Stimulated activated naive CD8-positive, alpha-beta T cell treated with anti-CD3 and anti-CD28 coated beads, Interleukin-15, amount 100 ng/mL, for 72 hours (primary cell): ENCODE data around the gene SPATA31E1.
"Not testable (repeated sequence)": the region's sequence is repeated elsewhere in the genome, so short reads cannot be mapped to it uniquely, and the experiment has no call there.

ENCODE experiments used
- ATAC-seq: fragments of 150-1000 bp; cut with Tn5 transposase; 2 replicates; pipeline ENCODE4 v1.10.0; 2021; ENCODE audit warnings: mild to moderate bottlenecking, moderate library complexity
- DNase-seq, 2 donors: peaks; one replicate each; pipeline ENCODE4 v3.0.0; 2021 to 2022
- H3K27ac Mint-ChIP-seq, 2 donors: one replicate each; pipeline ENCODE4 v1.8.0; 2022; ENCODE audit warnings: mild to moderate bottlenecking in 2 of 2, mixed read lengths in 2 of 2, moderate library complexity in 2 of 2
- H3K27me3 Mint-ChIP-seq: one replicate; pipeline ENCODE4 v1.8.0; 2022; ENCODE audit warnings: mixed read lengths
- H3K4me1 Mint-ChIP-seq: one replicate; pipeline ENCODE4 v1.8.0; 2022; ENCODE audit warnings: mild to moderate bottlenecking, mixed read lengths
- H3K4me3 Mint-ChIP-seq, 2 donors: one replicate each; pipeline ENCODE4 v1.8.0; 2022; ENCODE audit warnings: mild to moderate bottlenecking in 2 of 2, mixed read lengths in 2 of 2, moderate library complexity in 1 of 2
- H3K9me3 Mint-ChIP-seq, 2 donors: one replicate each; pipeline ENCODE4 v1.8.0; 2022; ENCODE audit warnings: mixed read lengths in 2 of 2

The SPATA31E1 gene

DNA sequence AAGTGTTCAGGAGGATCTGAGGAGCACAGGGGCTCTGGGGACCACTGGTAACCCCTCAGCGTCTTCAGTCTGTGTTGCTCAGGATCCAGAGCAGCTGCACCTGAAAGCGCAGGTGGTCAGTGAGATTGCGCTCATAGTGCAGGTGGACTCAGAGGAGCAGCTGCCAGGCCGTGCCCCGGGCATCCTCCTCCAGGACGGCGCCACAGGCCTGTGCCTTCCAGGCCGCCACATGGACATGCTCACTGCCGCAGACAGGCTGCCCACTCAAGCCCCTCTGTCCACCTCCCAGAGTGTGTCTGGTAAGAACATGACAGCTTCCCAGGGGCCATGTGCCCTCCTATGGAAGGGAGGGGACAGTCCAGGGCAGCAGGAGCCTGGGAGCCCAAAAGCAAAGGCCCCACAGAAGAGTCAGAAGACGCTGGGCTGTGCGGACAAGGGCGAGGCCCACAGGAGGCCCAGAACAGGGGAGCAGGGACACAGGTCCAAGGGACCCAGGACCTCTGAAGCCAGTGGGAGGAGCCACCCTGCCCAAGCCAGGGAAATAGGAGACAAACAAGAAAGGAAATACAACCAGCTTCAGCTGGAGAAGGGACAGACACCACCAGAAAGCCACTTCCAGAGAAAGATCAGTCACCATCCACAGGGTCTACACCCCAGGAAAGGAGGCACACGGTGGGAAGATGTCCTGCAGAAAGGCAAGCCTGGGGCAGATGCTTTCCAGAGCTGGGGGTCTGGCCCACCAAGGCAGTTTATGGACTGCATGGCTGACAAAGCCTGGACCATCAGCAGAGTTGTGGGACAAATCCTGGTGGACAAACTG, 5.2 kb downstream of the SPATA31E1 start:
- DNase-seq = no peak
- H3K27me3 Mint-ChIP-seq = no peaks in the 10 kb centered on the region
- no peaks in the 10 kb centered on the region for H3K4me1 Mint-ChIP-seq
- no peak for ATAC-seq
- no peak overlapping the region for H3K4me3 Mint-ChIP-seq
- H3K9me3 Mint-ChIP-seq = no peaks in the 10 kb centered on the region
- peak overlapping the region in 1 of 2 donors; percentile 38 for H3K27ac Mint-ChIP-seq

GRCh38 chr9:87888501-87888900, 5.8 kb downstream of the SPATA31E1 start:
- Mint-ChIP-seq H3K9me3 (no peaks in the 10 kb centered on the region), H3K27ac (no peak overlapping the region), H3K4me1 (no peaks in the 10 kb centered on the region), H3K4me3 (no peak overlapping the region), H3K27me3 (no peaks in the 10 kb centered on the region)
- no peak for ATAC-seq
- DNase-seq = no peak

DNA sequence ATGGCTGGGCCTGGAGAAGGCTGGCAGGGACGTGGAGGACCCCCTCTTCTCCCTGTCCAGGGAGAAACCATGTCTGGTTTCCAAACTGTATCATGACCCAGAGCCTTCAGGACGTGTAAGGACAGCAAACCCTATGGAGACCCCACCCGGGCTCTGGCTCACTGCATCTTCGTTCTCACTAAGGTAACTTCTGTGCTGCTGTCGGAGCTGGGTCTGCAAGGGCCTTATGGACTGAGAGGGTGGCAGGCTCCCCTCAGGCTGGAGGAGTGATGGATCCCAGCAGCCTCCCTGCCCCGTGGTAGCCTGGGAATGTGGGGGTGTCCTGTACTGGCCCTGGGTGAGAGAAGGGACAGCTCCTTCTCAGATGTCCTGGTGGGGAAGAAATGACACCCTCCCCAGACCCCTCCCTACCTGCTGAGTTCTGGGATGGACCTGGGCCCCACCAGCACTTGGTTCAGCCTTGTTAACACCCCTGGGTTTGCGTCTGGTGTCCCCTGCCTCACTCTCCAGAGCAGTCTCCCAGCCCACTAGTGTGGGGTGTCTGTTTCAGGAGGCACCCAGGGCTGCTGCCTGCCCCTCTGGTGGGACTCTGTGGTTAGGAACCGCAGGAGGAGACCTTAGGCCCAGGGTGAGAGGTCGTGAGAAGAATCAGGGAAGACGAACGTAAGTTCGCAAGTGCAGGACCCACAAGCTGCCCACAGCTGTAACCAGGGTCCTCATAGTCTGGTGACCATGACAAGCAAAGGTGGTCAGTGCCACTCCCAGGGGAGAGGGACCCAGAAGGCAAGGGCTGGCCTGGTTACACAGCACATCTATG, 6.6 kb downstream of the SPATA31E1 start:
- Mint-ChIP-seq H3K4me3 (no peak overlapping the region), H3K27ac (peak overlapping the region in 1 of 2 donors; percentile 27), H3K4me1 (no peaks in the 10 kb centered on the region), H3K27me3 (peaks cover 6% of the 10 kb centered on the region), H3K9me3 (no peaks in the 10 kb centered on the region)
- ATAC-seq (peak; percentile 24), DNase-seq (no peak)

- ATAC-seq (peak; percentile 22), DNase-seq (no peak)
- peaks cover 12% of the 10 kb centered on the region for H3K27me3 Mint-ChIP-seq
- H3K9me3 Mint-ChIP-seq = peaks cover 0 to 4% of the 10 kb centered on the region in 2 donors
- no peak overlapping the region for H3K27ac Mint-ChIP-seq
- H3K4me3 Mint-ChIP-seq = no peak overlapping the region
- no peaks in the 10 kb centered on the region for H3K4me1 Mint-ChIP-seq
Measured at GRCh38 chr9:87889882-87890252, 7.2 kb downstream of the SPATA31E1 start.

GRCh38 chr9:87890837-87891236, 8.2 kb downstream of the SPATA31E1 start:
- Mint-ChIP-seq H3K27me3 (peaks cover 18% of the 10 kb centered on the region), H3K4me3 (no peak overlapping the region)
- ATAC-seq = no peak

DNA sequence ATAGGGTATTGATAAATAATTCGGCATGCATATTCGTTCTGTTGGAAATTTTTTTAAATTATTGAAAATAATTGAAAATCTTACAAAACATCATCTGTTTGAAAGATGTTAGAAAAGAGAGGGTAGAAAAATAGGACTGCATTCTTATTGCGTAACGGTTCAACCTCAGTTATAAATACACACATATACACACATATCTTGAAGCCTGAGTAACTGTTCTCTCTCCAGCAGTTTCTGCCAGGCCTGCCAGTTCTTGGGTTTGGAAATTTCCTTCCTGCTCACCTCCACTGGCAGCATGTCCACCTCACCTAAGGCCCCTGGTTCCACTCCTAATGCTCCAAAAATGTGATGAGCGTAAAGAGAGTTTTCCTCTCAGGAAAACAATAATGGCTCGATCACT, 9.1 kb downstream of the SPATA31E1 start:
- no peak for DNase-seq
- no peak for ATAC-seq
- Mint-ChIP-seq H3K4me1 (no peaks in the 10 kb centered on the region), H3K9me3 (peaks cover 0 to 8% of the 10 kb centered on the region in 2 donors), H3K27ac (no peak overlapping the region), H3K4me3 (no peak overlapping the region), H3K27me3 (peaks cover 18% of the 10 kb centered on the region)

More at GRCh38 chr9:87890837-87891236, 8.2 kb downstream of the SPATA31E1 start:
- Mint-ChIP-seq H3K4me1 (no peaks in the 10 kb centered on the region), H3K9me3 (peaks cover 0 to 8% of the 10 kb centered on the region in 2 donors), H3K27ac (no peak overlapping the region)
- no peak for DNase-seq

DNA sequence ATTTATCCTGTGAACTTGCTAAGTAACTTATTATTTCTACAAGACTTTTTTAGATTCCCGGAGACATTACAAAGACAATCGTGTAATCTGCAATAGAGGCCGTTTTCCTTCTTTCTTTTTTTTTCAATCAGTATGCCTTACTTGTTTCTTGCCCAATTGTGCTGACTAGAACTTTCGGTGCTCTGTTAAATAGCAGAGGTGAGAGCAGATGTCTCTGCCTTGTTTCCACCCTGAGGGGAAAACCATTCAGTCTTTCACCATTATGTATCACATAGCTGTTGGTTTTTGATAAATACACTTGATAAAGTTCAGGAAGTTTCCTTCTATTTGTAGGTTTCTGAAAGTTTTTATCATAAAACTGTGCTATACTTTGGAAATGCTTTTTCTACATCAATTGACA, 10.3 kb downstream of the SPATA31E1 start:
- H3K27me3 Mint-ChIP-seq = peaks cover 26% of the 10 kb centered on the region
- no peak overlapping the region for H3K4me3 Mint-ChIP-seq
- no peak overlapping the region for H3K27ac Mint-ChIP-seq
- H3K9me3 Mint-ChIP-seq = peaks cover 0 to 8% of the 10 kb centered on the region in 2 donors
- DNase-seq (no peak), ATAC-seq (no peak)
- no peaks in the 10 kb centered on the region for H3K4me1 Mint-ChIP-seq

DNA sequence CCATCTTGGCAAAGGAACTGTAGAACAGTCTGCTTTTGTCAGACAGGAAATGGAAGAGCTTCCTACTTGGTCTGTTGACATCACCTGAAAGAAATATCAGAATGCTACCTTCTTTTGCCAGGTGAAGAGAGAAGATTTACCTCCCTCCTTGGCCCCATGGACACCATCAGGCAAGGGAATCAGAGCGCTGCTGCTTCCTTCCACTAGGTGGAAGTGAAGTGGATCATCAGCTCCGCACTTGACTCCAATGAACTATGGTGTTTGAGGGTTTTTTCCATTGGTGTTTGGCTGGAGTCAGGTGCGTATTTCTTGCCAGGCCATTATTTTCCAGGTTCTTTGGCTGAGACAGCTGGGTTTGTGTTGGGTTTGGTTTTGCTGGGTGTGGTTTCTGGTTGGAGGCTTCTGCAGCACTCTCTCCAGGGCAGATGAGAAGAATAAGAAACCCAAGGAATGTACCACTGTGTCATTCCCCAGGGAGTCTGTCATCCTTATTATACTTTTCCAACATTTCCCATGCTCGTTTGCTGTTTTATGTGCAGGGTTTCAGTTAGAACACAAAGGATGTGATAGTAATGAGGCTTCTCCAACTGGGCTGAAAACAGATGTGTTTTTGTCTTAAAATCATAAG, 12.4 kb downstream of the SPATA31E1 start:
- no peak overlapping the region for H3K27ac Mint-ChIP-seq

GRCh38 chr9:87896891-87897290, 14.2 kb downstream of the SPATA31E1 start:
- no peak for ATAC-seq
- Mint-ChIP-seq H3K4me1 (no peaks in the 10 kb centered on the region), H3K9me3 (peaks cover 8 to 17% of the 10 kb centered on the region in 2 donors)

More for the DNA sequence above, 12.4 kb downstream of the SPATA31E1 start:
- H3K9me3 Mint-ChIP-seq = peaks cover 0 to 8% of the 10 kb centered on the region in 2 donors
- H3K27me3 Mint-ChIP-seq = peaks cover 35% of the 10 kb centered on the region
- no peak overlapping the region for H3K4me3 Mint-ChIP-seq
- H3K4me1 Mint-ChIP-seq = no peaks in the 10 kb centered on the region
- ATAC-seq = no peak
- no peak for DNase-seq

GRCh38 chr9:87898151-87898550, 15.5 kb downstream of the SPATA31E1 start:
- peaks cover 36% of the 10 kb centered on the region for H3K27me3 Mint-ChIP-seq
- peaks cover 12 to 25% of the 10 kb centered on the region in 2 donors for H3K9me3 Mint-ChIP-seq
- no peaks in the 10 kb centered on the region for H3K4me1 Mint-ChIP-seq
- DNase-seq = no peak
- no peak for ATAC-seq
- H3K4me3 Mint-ChIP-seq = no peak overlapping the region
- H3K27ac Mint-ChIP-seq = no peak overlapping the region

More at GRCh38 chr9:87896891-87897290, 14.2 kb downstream of the SPATA31E1 start:
- Mint-ChIP-seq H3K27ac (no peak overlapping the region), H3K27me3 (peaks cover 36% of the 10 kb centered on the region), H3K4me3 (no peak overlapping the region)
- no peak for DNase-seq

DNA sequence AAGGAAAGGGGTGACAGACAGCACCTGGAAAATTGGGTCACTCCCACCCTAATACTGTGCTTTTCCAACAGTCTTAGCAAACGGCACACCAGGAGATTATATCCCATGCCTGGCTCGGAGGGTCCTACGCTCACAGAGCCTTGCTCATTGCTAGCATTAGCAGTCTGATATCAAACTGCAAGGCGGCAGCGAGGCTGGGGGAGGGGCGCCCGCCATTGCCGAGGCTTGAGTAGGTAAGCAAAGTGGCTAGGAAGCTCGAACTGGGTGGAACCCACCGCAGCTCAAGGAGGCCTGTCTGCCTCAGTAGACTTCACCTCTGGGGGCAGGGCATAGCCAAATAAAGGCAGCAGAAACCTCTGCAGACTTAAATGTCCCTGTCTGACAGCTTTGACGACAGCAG, 19.7 kb downstream of the SPATA31E1 start:
- H3K9me3 Mint-ChIP-seq = peaks cover 26 to 38% of the 10 kb centered on the region in 2 donors

GRCh38 chr9:87909310-87910041, 26.8 kb downstream of the SPATA31E1 start:
- Mint-ChIP-seq H3K4me3 (no peak overlapping the region), H3K9me3 (peaks cover 8 to 12% of the 10 kb centered on the region in 2 donors), H3K4me1 (no peaks in the 10 kb centered on the region), H3K27ac (no peak overlapping the region), H3K27me3 (peaks cover 16% of the 10 kb centered on the region)
- ATAC-seq (peak; percentile 42), DNase-seq (no peak)

More for the DNA sequence above, 19.7 kb downstream of the SPATA31E1 start:
- not testable (repeated sequence) for ATAC-seq, DNase-seq, H3K27ac Mint-ChIP-seq, H3K4me3 Mint-ChIP-seq, H3K4me1 Mint-ChIP-seq
- H3K27me3 Mint-ChIP-seq = peaks cover 29% of the 10 kb centered on the region

DNA sequence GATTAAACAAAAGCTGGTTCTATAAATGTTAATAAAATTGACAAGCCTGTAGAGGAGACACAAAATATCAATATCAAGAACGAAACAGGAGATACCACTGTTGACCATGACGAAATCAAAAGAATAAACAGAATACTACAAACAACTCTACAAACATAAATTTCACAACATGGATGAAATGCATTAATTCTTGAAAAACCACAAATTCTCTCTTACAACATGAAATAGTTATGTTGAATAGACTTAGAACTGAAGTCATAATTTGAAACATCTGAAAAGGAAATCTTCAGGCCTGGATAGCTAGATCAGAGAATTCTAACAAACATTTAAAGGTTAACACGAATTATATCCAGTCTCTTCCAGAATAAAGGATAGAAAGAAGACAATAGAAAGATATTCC, 28.1 kb downstream of the SPATA31E1 start:
- no peak for DNase-seq
- peaks cover 8% of the 10 kb centered on the region for H3K27me3 Mint-ChIP-seq

DNA sequence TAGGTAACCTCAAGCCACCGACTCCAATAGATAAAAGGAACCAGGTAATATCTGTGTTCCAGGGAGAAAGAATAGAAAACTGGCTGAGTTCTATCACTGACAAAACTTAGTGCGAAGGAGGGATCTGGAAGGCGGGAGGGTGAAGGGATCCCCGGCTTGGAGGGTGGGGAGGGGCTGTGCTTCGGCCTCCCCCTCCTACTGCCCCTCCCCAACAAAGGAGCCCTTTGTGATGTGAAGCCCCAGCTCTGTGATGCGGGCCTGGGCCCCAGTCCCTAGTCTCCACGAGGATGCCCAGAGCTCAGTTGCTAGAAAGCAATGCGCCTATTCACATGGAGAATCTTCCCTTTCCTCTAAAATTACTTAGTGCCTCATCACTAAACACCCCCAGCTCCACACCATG, 35.0 kb downstream of the SPATA31E1 start, which contains the start of gene SPATA31C1:
Gene SPATA31C1 (plus strand): TSS at position 301 of the 400 bp plus-strand sequence.
- H3K27me3 Mint-ChIP-seq, H3K4me1 Mint-ChIP-seq, ATAC-seq: not testable (repeated sequence)

More for the DNA sequence above, 28.1 kb downstream of the SPATA31E1 start:
- H3K4me3 Mint-ChIP-seq = no peak overlapping the region
- no peaks in the 10 kb centered on the region for H3K4me1 Mint-ChIP-seq
- ATAC-seq = no peak
- H3K27ac Mint-ChIP-seq = peak overlapping the region in 1 of 2 donors; percentile 55
- peaks cover 0 to 4% of the 10 kb centered on the region in 2 donors for H3K9me3 Mint-ChIP-seq

DNA sequence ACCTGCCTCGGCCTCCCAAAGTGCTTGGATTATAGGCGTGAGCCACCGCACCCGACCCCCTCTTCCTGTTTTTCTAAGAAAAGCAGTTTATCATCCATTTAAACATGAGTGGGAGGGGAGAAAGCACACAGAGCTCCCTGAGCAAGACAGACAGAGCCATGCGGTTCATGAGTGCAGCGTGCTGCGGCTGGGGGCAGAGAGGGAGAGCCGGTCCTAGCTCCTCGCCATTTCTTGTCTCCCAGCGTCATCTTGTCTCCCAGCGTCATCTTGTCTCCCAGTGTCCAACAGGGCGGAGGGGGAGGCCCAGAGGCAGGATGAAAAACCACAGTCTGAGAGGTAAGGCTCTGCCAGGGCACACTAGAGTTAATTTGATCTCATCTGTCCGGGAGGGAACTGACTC, 36.3 kb downstream of the SPATA31E1 start:
- H3K27ac Mint-ChIP-seq, ATAC-seq, DNase-seq, H3K27me3 Mint-ChIP-seq, H3K9me3 Mint-ChIP-seq, H3K4me3 Mint-ChIP-seq, H3K4me1 Mint-ChIP-seq: not testable (repeated sequence)

More for the DNA sequence above, 35.0 kb downstream of the SPATA31E1 start, which contains the start of gene SPATA31C1:
- DNase-seq, H3K9me3 Mint-ChIP-seq, H3K4me3 Mint-ChIP-seq, H3K27ac Mint-ChIP-seq: not testable (repeated sequence)
